ENCODE results near the gene IVL.

IVL gene

GRCh38 chr1:152957561-152957960, 49.2 kb downstream of the IVL start:
- DNase-seq, result no peak

- DNase-seq, result no peak
Observed at GRCh38 chr1:152959273-152959672, 50.9 kb downstream of the IVL start.

- no peak for DNase-seq
Observed at GRCh38 chr1:152959801-152960451, 51.6 kb downstream of the IVL start.

- no peak for DNase-seq
Observed at GRCh38 chr1:152960452-152961044, 52.2 kb downstream of the IVL start.
